Activated T-helper 1 cell treated with anti-CD3 and anti-CD28 coated beads, Interleukin-12 subunit alpha, Interleukin-12 subunit beta, Interleukin-2, Interleukin-4 antibody, amounts not matched to agents 30 ng/mL and 10 ng/mL and 1 ng/mL, durations not matched to agents 14 hours and 24 hours and 36 hours (primary cell): Measurements from ENCODE around the gene NOL9. TPM values are rescaled to one million over a fixed set of nuclear protein-coding genes. Genes with fewer than 3 reads are reported as not detected.
A peak's percentile ranks its signal among the peaks of the same experiment; 100 is the strongest.

Experiments used
- DNase-seq: peaks from one replicate; pipeline ENCODE4 v3.0.0; 2021; ENCODE audit warnings: low spot score
- H3K27ac Mint-ChIP-seq: one replicate; pipeline ENCODE4 v1.8.0; 2021; ENCODE audit warnings: mild to moderate bottlenecking, mixed read lengths
- H3K27me3 Mint-ChIP-seq: one replicate; pipeline ENCODE4 v1.8.0; 2022; ENCODE audit warnings: mild to moderate bottlenecking, moderate library complexity, mixed read lengths; ENCODE audit not compliant: insufficient read depth
- H3K36me3 Mint-ChIP-seq: one replicate; pipeline ENCODE4 v1.8.0; 2021; ENCODE audit warnings: low read depth, mixed read lengths
- H3K4me1 Mint-ChIP-seq: one replicate; pipeline ENCODE4 v1.8.0; 2021; ENCODE audit warnings: low read depth, mixed read lengths
- H3K4me3 Mint-ChIP-seq: one replicate; pipeline ENCODE4 v1.8.0; 2021; ENCODE audit warnings: mild to moderate bottlenecking, moderate library complexity, mixed read lengths
- H3K9me3 Mint-ChIP-seq: one replicate; pipeline ENCODE4 v1.8.0; 2021; ENCODE audit warnings: mixed read lengths
- intact Hi-C: fragments of 100-400 bp; cut with micrococcal nuclease; formaldehyde crosslinking; loops from one replicate; pipeline ENCODE4 v1.15.1; 2024
- total RNA-seq: library from RNA; stranded (reverse); gene quantifications from 2 replicates; pipeline ENCODE4 v1.2.3, GENCODE V29; 2022

Gene NOL9
- total RNA-seq, 1 donor from 2014 or later = 50.4 TPM

- DNase-seq = no peak
- H3K27ac Mint-ChIP-seq = peak overlapping the region; percentile 25
- H3K4me1 Mint-ChIP-seq = peaks cover 31% of the 10 kb centered on the region
- H3K27me3 Mint-ChIP-seq = no peaks in the 10 kb centered on the region
- peaks cover 48% of the 10 kb centered on the region for H3K36me3 Mint-ChIP-seq
- H3K9me3 Mint-ChIP-seq = no peaks in the 10 kb centered on the region
- no peak overlapping the region for H3K4me3 Mint-ChIP-seq
- intact Hi-C loops = no loop called here
Measured at GRCh38 chr1:6547301-6547700, 7.0 kb downstream of the NOL9 start.

GRCh38 chr1:6546326-6546725 is 8.0 kb downstream of the NOL9 start:
- H3K27me3 Mint-ChIP-seq = no peaks in the 10 kb centered on the region
- no peak for DNase-seq
- peak overlapping the region; percentile 63 for H3K4me3 Mint-ChIP-seq
- H3K9me3 Mint-ChIP-seq = no peaks in the 10 kb centered on the region
- intact Hi-C loops = no loop called here
- H3K4me1 Mint-ChIP-seq = peaks cover 31% of the 10 kb centered on the region
- peak overlapping the region; percentile 45 for H3K27ac Mint-ChIP-seq
- H3K36me3 Mint-ChIP-seq = peaks cover 51% of the 10 kb centered on the region

DNA sequence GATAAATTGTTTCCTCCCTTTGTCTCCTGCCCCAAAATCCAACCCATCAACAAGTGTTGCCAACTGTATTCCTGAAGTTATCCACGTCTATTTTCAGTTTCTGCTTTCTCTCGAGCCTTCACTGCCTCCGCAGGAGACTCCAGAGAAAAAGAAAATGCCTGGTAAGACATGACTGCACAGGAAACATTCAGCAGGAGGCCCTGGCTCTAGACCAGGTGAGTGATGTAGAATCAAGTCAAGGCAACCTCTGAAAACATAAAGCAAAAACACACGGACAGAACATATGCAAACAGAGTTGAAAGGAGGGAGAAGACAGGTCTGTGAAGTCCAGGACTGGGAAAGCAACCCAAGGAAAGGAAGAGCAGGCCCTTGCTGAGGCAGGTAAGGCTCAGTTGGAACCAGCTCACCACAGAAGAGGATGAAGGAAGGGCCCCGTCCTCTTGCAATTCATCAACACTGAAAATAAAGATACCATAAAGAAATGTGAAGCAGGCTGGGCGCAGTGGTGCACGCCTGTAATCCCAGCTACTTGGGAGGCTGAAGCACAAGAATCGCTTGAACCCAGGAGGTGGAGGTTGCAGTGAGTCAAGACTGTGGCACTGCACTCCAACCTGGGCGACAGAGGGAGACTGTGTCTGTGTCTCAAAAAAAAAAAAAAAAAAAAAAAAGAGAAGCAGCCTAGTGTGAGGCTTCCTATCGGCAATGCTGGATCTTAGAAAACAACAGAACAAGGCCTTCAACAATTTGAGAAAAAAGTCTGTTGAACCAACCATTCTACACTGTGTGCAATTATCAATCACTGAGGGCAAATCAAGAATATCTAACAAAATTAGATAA is 8.8 kb downstream of the NOL9 start:
- Mint-ChIP-seq H3K4me3 (peak overlapping the region; percentile 40), H3K4me1 (peaks cover 31% of the 10 kb centered on the region), H3K27me3 (no peaks in the 10 kb centered on the region), H3K36me3 (peaks cover 53% of the 10 kb centered on the region), H3K27ac (peak overlapping the region; percentile 68), H3K9me3 (no peaks in the 10 kb centered on the region)
- intact Hi-C loops = no loop called here
- peak; percentile 5 for DNase-seq

DNA sequence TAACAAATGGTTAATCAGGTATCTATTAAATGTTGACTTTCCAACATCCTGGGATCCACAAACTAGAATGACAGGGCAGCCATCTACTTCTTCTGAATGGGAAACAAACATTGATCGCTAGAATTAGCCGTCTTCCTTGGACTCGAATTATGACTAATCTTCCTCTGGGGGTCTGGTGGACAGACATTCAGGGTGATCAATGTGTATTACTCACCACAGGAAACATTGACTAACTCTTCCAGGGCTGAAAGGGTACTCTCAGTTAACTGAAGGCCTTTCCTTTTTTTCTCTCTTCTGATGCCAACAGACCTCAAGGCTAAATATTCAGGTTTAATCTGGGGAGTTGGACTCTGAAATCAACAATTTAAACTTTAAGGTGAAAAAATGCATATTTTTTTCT is 9.5 kb downstream of the NOL9 start:
- Mint-ChIP-seq H3K27ac (peak overlapping the region; percentile 53), H3K36me3 (peaks cover 50% of the 10 kb centered on the region), H3K4me1 (peaks cover 31% of the 10 kb centered on the region), H3K9me3 (no peaks in the 10 kb centered on the region), H3K4me3 (peak overlapping the region; percentile 40), H3K27me3 (no peaks in the 10 kb centered on the region)
- intact Hi-C loops = no loop called here
- no peak for DNase-seq

DNA sequence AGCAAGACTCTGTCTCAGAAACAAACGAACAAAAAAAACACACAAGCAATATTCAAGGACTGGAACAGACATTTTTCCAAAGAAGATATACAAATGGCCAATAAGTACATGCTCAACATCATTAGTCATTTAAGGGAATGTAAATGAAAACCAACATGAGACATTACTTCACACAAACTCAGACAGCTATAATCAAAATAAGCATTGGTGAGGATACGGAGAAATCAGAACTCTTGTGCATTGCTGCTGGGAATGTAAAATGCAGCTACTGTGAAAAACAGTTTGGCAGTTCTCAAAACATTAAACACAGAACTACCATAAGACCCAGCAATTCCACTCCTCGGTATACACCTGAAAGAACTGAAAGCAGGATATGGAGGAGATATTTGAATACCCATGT is 15.4 kb downstream of the NOL9 start:
- Mint-ChIP-seq H3K4me1 (no peaks in the 10 kb centered on the region), H3K9me3 (no peaks in the 10 kb centered on the region), H3K4me3 (no peak overlapping the region), H3K27ac (no peak overlapping the region), H3K36me3 (peaks cover 10% of the 10 kb centered on the region), H3K27me3 (no peaks in the 10 kb centered on the region)
- intact Hi-C loops = no loop called here
- no peak for DNase-seq

GRCh38 chr1:6536291-6536690 is 18.0 kb downstream of the NOL9 start:
- H3K9me3 Mint-ChIP-seq = no peaks in the 10 kb centered on the region
- no peaks in the 10 kb centered on the region for H3K27me3 Mint-ChIP-seq
- no peaks in the 10 kb centered on the region for H3K4me1 Mint-ChIP-seq
- no peak for DNase-seq
- no peak overlapping the region for H3K4me3 Mint-ChIP-seq
- intact Hi-C loops = no loop called here
- H3K36me3 Mint-ChIP-seq = peaks cover 22% of the 10 kb centered on the region
- no peak overlapping the region for H3K27ac Mint-ChIP-seq

DNA sequence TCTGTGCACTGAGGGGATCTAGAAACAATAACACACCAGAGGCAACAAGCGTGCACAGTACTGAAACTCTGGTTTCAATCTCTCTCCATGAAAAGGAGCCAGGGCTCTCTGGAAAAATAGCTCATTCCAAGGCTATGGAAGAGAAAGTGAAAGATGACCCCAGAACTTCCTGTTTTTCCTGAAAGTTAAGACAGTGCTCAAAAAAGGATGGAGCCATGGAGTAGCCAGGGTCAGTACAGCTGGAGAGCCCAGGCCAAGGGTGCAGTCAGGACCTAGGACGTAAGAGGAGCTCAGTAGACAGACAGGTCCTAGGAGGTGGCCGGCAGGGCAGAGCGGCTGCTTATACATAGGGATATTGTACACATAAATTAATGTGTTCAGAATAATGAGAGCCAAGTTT is 19.1 kb downstream of the NOL9 start:
- intact Hi-C loops = no loop called here
- Mint-ChIP-seq H3K27ac (no peak overlapping the region), H3K4me3 (no peak overlapping the region), H3K27me3 (no peaks in the 10 kb centered on the region), H3K36me3 (peaks cover 19% of the 10 kb centered on the region), H3K4me1 (no peaks in the 10 kb centered on the region), H3K9me3 (no peaks in the 10 kb centered on the region)
- DNase-seq = no peak

GRCh38 chr1:6534248-6534822 is 20.0 kb downstream of the NOL9 start:
- intact Hi-C loops = no loop called here
- Mint-ChIP-seq H3K36me3 (peaks cover 17% of the 10 kb centered on the region), H3K27ac (no peak overlapping the region), H3K9me3 (no peaks in the 10 kb centered on the region), H3K4me3 (no peak overlapping the region), H3K4me1 (no peaks in the 10 kb centered on the region), H3K27me3 (no peaks in the 10 kb centered on the region)
- no peak for DNase-seq

DNA sequence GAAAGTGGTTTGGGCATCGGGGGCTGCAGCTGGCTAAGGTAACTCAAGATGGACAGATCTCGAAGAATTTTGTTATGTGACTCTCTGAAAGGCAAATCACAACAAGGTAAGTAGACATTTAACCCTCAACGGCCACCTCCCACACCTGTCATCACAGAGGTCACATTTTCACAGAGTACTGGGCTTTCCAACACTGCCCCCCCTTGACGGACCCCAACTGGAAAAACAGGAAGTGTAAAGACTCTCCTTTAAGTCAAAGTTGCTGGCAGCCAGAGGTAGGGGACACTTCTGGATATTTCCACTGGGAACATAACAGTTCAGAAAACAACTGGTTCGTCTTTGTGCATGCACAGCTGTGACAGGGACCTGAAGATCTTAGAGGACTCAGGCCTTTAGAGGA is 22.3 kb downstream of the NOL9 start:
- intact Hi-C loops = no loop called here
- H3K4me1 Mint-ChIP-seq = no peaks in the 10 kb centered on the region
- no peaks in the 10 kb centered on the region for H3K27me3 Mint-ChIP-seq
- H3K27ac Mint-ChIP-seq = no peak overlapping the region
- no peak for DNase-seq
- no peak overlapping the region for H3K4me3 Mint-ChIP-seq
- H3K36me3 Mint-ChIP-seq = peaks cover 25% of the 10 kb centered on the region
- H3K9me3 Mint-ChIP-seq = no peaks in the 10 kb centered on the region

- DNase-seq = no peak
- peaks cover 30% of the 10 kb centered on the region for H3K36me3 Mint-ChIP-seq
- H3K27ac Mint-ChIP-seq = no peak overlapping the region
- no peaks in the 10 kb centered on the region for H3K4me1 Mint-ChIP-seq
- H3K27me3 Mint-ChIP-seq = no peaks in the 10 kb centered on the region
- H3K9me3 Mint-ChIP-seq = no peaks in the 10 kb centered on the region
- intact Hi-C loops = no loop called here
- no peak overlapping the region for H3K4me3 Mint-ChIP-seq
Measured at GRCh38 chr1:6530504-6531160, 23.7 kb downstream of the NOL9 start.

GRCh38 chr1:6528492-6528891 is 25.8 kb downstream of the NOL9 start:
- DNase-seq = no peak
- Mint-ChIP-seq H3K36me3 (peaks cover 37% of the 10 kb centered on the region), H3K4me3 (no peak overlapping the region), H3K4me1 (no peaks in the 10 kb centered on the region), H3K9me3 (no peaks in the 10 kb centered on the region), H3K27ac (no peak overlapping the region), H3K27me3 (no peaks in the 10 kb centered on the region)
- intact Hi-C loops = no loop called here

GRCh38 chr1:6526316-6526715 is 28.0 kb downstream of the NOL9 start:
- H3K4me3 Mint-ChIP-seq = no peak overlapping the region
- no peaks in the 10 kb centered on the region for H3K4me1 Mint-ChIP-seq
- intact Hi-C loops = no loop called here
- no peak overlapping the region for H3K27ac Mint-ChIP-seq
- H3K9me3 Mint-ChIP-seq = no peaks in the 10 kb centered on the region
- peaks cover 28% of the 10 kb centered on the region for H3K36me3 Mint-ChIP-seq
- no peak for DNase-seq
- H3K27me3 Mint-ChIP-seq = no peaks in the 10 kb centered on the region

- Mint-ChIP-seq H3K4me3 (no peak overlapping the region), H3K36me3 (peaks cover 27% of the 10 kb centered on the region), H3K27me3 (no peaks in the 10 kb centered on the region), H3K9me3 (no peaks in the 10 kb centered on the region), H3K27ac (no peak overlapping the region), H3K4me1 (no peaks in the 10 kb centered on the region)
- no peak for DNase-seq
- intact Hi-C loops = loop anchor here (1.0 kb wide), 1 partner anchor 37 kb away; no protein-coding TSS in a partner anchor
Measured at GRCh38 chr1:6523566-6523965, 30.7 kb downstream of the NOL9 start.
